ENCODE results near the gene THBS1. TPM values are rescaled to one million over a fixed set of nuclear protein-coding genes. Genes with fewer than 3 reads are reported as not detected.

THBS1 gene
- total RNA-seq, 1 experiment from 2014 or later: not detected

DNA sequence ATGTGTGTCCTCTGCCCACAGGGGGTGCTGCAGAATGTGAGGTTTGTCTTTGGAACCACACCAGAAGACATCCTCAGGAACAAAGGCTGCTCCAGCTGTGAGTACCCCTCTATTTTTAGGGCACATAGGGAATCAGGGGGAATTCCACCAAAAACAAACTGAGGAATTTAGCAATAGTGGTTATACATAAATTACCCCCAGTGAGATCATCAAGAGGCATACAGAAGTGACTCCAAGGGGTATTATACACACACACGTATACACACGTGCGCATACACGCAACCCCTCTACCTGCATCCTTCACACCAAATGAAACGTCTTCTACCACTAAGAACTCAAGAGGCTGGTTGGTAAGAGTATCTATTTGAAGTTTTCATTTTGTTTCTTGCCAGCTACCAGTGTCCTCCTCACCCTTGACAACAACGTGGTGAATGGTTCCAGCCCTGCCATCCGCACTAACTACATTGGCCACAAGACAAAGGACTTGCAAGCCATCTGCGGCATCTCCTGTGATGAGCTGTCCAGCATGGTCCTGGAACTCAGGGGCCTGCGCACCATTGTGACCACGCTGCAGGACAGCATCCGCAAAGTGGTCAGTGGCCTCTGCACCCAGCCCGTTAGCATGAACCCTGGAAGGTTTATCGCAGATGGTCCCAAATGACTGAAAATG lies 2.9 kb downstream of the THBS1 start:
- Histone ChIP-seq H3K4me1 (ENCODE audit: low read length) (no peaks in the 10 kb centered on the region), H3K9me2 (replicated peaks; ENCODE audit: insufficient read depth, low read length) (no peaks in the 10 kb centered on the region), H3K9me3 (ENCODE audit: low read length) (no peaks in the 10 kb centered on the region), H3K79me2 (ENCODE audit: low read length) (no peaks in the 10 kb centered on the region), H4K20me1 (ENCODE audit: insufficient read depth, low read depth, low read length) (no peaks in the 10 kb centered on the region), H2AFZ (ENCODE audit: low read length) (no peak overlapping the region), H3K27me3 (ENCODE audit: low read length) (0 out of 2 replicates have a peak, but pooled peaks cover 2% of the 10 kb centered on the region), H3K4me3 (ENCODE audit: low read length) (no peak overlapping the region), H3K27ac (ENCODE audit: low read length) (no peak overlapping the region), H3K4me2 (ENCODE audit: low read depth, low read length, poor library complexity, severe bottlenecking) (no peak overlapping the region), H3K9ac (ENCODE audit: low read length) (no peak overlapping the region), H3K36me3 (ENCODE audit: insufficient read depth, low read length) (no peaks in the 10 kb centered on the region)
- DNase-seq: peak; percentile 60

DNA sequence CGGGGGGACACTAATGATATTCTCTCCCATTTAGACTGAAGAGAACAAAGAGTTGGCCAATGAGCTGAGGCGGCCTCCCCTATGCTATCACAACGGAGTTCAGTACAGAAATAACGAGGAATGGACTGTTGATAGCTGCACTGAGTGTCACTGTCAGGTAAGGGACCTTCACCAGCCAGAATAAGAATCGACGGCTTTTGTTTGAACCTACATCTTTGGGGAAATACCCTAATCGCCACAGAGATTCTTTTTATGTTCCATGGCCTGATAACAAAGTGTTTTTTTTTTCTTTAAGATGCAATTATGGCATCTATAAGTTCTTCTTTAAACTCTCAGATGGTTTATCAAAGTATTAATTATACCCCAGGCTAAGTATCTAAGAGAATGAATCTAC lies 3.4 kb downstream of the THBS1 start:
- H3K4me2 ChIP-seq (ENCODE audit: low read depth, low read length, poor library complexity, severe bottlenecking): no peak overlapping the region
- H3K9me3 ChIP-seq (ENCODE audit: low read length): no peaks in the 10 kb centered on the region

DNA sequence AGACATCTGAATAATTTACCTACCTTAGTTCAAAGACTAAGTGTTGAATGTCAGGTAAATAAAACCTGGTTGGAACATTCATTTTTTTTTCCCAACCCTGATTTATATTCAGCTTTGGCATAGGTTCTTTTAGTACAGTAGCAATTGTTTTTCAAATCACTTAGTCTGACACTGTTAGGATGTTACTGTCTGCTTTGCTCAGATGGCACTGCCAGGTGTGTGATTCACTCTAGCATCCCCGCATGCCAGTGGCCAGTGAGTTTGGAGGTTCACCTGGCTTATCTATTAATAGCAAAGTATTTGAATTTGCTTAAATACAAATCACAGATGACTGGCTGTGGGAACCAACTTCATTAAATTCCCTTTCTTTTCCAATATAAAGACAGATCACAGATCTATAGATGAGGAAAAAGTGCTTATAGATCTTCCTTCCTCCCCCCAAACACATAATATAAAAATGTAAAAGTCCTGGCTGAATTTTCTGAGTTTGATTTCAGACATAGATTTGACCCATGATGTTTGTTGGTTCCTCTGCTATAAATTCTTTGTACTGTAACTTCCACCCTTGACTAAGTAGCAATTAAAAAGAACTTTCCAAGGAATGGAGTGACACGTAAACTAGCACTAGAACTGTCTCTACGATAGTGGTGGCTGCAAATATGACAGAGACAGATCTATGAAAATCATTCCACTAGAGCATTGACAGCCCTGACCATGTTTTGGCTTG lies 3.9 kb downstream of the THBS1 start:
- H3K9ac ChIP-seq (ENCODE audit: low read length): no peak overlapping the region
- no peak overlapping the region for H3K27ac ChIP-seq (ENCODE audit: low read length)
- no peaks in the 10 kb centered on the region for H3K9me2 ChIP-seq (replicated peaks; ENCODE audit: insufficient read depth, low read length)
- H3K36me3 ChIP-seq (ENCODE audit: insufficient read depth, low read length): no peaks in the 10 kb centered on the region
- H4K20me1 ChIP-seq (ENCODE audit: insufficient read depth, low read depth, low read length): no peaks in the 10 kb centered on the region
- no peaks in the 10 kb centered on the region for H3K79me2 ChIP-seq (ENCODE audit: low read length)
- no peak overlapping the region for H3K4me3 ChIP-seq (ENCODE audit: low read length)
- no peak overlapping the region for H2AFZ ChIP-seq (ENCODE audit: low read length)
- 0 out of 2 replicates have a peak, but pooled peaks cover 2% of the 10 kb centered on the region for H3K27me3 ChIP-seq (ENCODE audit: low read length)
- no peak overlapping the region for H3K4me2 ChIP-seq (ENCODE audit: low read depth, low read length, poor library complexity, severe bottlenecking)
- H3K9me3 ChIP-seq (ENCODE audit: low read length): no peaks in the 10 kb centered on the region
- H3K4me1 ChIP-seq (ENCODE audit: low read length): no peaks in the 10 kb centered on the region
- DNase-seq: no peak

More for the DNA sequence above, 3.4 kb downstream of the THBS1 start:
- no peak overlapping the region for H3K4me3 ChIP-seq (ENCODE audit: low read length)
- no peak for DNase-seq
- no peak overlapping the region for H3K27ac ChIP-seq (ENCODE audit: low read length)
- no peak overlapping the region for H2AFZ ChIP-seq (ENCODE audit: low read length)
- H3K27me3 ChIP-seq (ENCODE audit: low read length): 0 out of 2 replicates have a peak, but pooled peaks cover 2% of the 10 kb centered on the region
- no peaks in the 10 kb centered on the region for H3K9me2 ChIP-seq (replicated peaks; ENCODE audit: insufficient read depth, low read length)
- H3K79me2 ChIP-seq (ENCODE audit: low read length): no peaks in the 10 kb centered on the region
- H4K20me1 ChIP-seq (ENCODE audit: insufficient read depth, low read depth, low read length): no peaks in the 10 kb centered on the region
- H3K36me3 ChIP-seq (ENCODE audit: insufficient read depth, low read length): no peaks in the 10 kb centered on the region
- no peaks in the 10 kb centered on the region for H3K4me1 ChIP-seq (ENCODE audit: low read length)
- H3K9ac ChIP-seq (ENCODE audit: low read length): no peak overlapping the region

DNA sequence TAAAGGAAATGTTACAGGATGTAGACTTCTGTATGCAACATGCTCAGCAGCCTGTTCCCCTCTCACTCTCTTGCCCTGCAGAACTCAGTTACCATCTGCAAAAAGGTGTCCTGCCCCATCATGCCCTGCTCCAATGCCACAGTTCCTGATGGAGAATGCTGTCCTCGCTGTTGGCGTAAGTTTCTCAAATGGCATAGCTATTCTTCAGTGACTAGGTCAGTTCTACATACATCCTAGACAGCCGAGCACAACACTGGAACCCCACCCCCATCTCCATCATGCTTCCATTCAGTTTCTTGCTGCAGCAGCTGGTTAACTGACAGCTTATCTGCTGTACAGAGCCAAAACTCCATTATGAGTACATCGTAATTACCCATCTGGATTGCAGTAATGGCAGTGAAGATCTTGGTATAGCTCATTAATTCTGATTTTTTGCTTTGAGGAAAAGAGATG lies 4.5 kb downstream of the THBS1 start:
- no peaks in the 10 kb centered on the region for H4K20me1 ChIP-seq (ENCODE audit: insufficient read depth, low read depth, low read length)
- no peak overlapping the region for H2AFZ ChIP-seq (ENCODE audit: low read length)
- no peak overlapping the region for H3K4me2 ChIP-seq (ENCODE audit: low read depth, low read length, poor library complexity, severe bottlenecking)
- H3K4me1 ChIP-seq (ENCODE audit: low read length): no peaks in the 10 kb centered on the region
- no peak overlapping the region for H3K9ac ChIP-seq (ENCODE audit: low read length)
- no peaks in the 10 kb centered on the region for H3K9me3 ChIP-seq (ENCODE audit: low read length)
- H3K79me2 ChIP-seq (ENCODE audit: low read length): no peaks in the 10 kb centered on the region
- 0 out of 2 replicates have a peak, but pooled peaks cover 2% of the 10 kb centered on the region for H3K27me3 ChIP-seq (ENCODE audit: low read length)
- H3K36me3 ChIP-seq (ENCODE audit: insufficient read depth, low read length): no peaks in the 10 kb centered on the region
- no peak overlapping the region for H3K4me3 ChIP-seq (ENCODE audit: low read length)
- H3K27ac ChIP-seq (ENCODE audit: low read length): no peak overlapping the region
- DNase-seq: no peak
- H3K9me2 ChIP-seq (replicated peaks; ENCODE audit: insufficient read depth, low read length): no peaks in the 10 kb centered on the region

DNA sequence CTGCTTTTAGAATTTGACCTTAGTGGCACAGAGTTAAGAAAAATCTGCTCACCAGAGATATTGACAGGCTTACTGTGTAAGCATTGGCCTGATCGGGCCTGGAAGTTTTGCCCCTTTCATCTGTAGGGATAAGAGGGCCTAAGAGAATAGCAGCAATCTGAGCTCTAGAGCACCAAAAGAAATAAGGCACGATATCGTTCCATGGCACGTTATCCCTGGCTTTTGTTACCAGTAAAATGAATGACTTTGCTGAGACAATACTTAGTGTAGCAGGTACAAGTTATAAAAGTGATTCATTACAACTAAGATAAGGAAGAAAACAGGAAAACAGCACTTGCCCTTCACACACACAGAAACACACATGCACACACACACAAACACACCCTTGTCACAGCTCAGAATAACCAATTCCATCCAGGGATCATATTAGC lies 5.0 kb downstream of the THBS1 start:
- Histone ChIP-seq H3K9ac (ENCODE audit: low read length) (no peak overlapping the region), H3K4me3 (ENCODE audit: low read length) (no peak overlapping the region), H3K4me1 (ENCODE audit: low read length) (no peaks in the 10 kb centered on the region), H4K20me1 (ENCODE audit: insufficient read depth, low read depth, low read length) (no peaks in the 10 kb centered on the region), H3K27ac (ENCODE audit: low read length) (no peak overlapping the region), H3K9me2 (replicated peaks; ENCODE audit: insufficient read depth, low read length) (no peaks in the 10 kb centered on the region), H3K79me2 (ENCODE audit: low read length) (no peaks in the 10 kb centered on the region), H3K4me2 (ENCODE audit: low read depth, low read length, poor library complexity, severe bottlenecking) (no peak overlapping the region), H3K36me3 (ENCODE audit: insufficient read depth, low read length) (no peaks in the 10 kb centered on the region), H3K27me3 (ENCODE audit: low read length) (0 out of 2 replicates have a peak, but pooled peaks cover 2% of the 10 kb centered on the region), H2AFZ (ENCODE audit: low read length) (no peak overlapping the region), H3K9me3 (ENCODE audit: low read length) (no peaks in the 10 kb centered on the region)
- no peak for DNase-seq

DNA sequence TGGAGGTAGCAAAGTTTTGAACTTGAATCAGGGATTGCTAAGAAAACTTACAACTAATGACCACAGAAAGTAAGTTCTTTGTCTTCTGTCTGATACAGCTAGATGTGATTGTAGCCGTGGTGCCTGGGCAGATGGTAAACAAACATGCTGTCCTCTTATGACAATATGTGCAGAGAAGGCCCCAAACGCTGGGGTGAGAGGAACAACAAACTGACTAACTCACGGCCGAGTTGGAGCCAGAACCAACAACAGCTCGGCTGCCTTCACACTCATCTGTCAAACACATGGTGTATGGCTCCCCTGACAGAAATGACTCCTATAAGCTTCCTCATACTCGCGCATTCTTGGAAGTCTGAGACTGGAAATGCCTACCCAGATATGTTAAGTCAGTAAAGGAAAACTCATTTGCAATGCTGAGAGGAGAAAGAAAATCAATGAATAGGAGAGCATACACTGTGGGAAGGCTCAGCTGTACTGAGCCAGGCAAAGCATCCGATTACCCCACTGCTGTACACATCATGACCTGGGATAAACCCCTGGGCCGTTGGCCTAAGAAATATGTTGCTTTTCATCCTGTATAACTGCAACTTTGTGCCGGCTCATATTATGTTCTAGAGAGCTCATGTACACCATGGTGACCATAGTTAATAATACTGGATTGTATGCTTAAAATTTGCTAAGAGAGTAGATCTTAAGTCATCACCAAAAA lies 5.7 kb downstream of the THBS1 start:
- Histone ChIP-seq H3K9ac (ENCODE audit: low read length) (no peak overlapping the region), H3K27ac (ENCODE audit: low read length) (no peak overlapping the region), H3K9me2 (replicated peaks; ENCODE audit: insufficient read depth, low read length) (no peaks in the 10 kb centered on the region), H3K4me1 (ENCODE audit: low read length) (no peaks in the 10 kb centered on the region), H4K20me1 (ENCODE audit: insufficient read depth, low read depth, low read length) (no peaks in the 10 kb centered on the region), H3K4me2 (ENCODE audit: low read depth, low read length, poor library complexity, severe bottlenecking) (no peak overlapping the region), H2AFZ (ENCODE audit: low read length) (no peak overlapping the region), H3K36me3 (ENCODE audit: insufficient read depth, low read length) (no peaks in the 10 kb centered on the region), H3K27me3 (ENCODE audit: low read length) (0 out of 2 replicates have a peak, but pooled peaks cover 2% of the 10 kb centered on the region), H3K4me3 (ENCODE audit: low read length) (no peak overlapping the region), H3K9me3 (ENCODE audit: low read length) (no peaks in the 10 kb centered on the region), H3K79me2 (ENCODE audit: low read length) (no peaks in the 10 kb centered on the region)
- DNase-seq: no peak

DNA sequence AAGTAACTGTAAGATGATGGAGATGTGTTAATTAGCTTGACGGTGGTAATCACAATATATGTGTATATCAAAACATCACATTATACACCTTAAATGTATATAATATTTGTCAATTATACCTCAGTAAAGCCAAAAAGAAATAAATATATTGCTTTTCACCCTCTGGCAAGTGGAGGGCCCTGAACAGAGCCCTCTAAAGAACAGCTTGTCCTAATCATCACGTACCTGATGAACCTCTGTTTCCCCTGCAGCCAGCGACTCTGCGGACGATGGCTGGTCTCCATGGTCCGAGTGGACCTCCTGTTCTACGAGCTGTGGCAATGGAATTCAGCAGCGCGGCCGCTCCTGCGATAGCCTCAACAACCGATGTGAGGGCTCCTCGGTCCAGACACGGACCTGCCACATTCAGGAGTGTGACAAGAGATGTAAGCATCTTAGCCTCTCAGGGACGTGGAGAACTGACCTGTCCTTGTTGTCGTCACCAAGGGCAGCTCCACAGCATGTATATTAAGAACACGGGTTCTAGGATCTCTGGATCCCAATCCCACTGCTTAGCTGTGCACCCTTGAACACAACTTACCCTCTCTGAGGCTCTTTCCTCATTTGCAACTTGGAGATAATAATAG lies 6.3 kb downstream of the THBS1 start:
- Histone ChIP-seq H3K9me2 (replicated peaks; ENCODE audit: insufficient read depth, low read length) (no peaks in the 10 kb centered on the region), H2AFZ (ENCODE audit: low read length) (no peak overlapping the region), H3K36me3 (ENCODE audit: insufficient read depth, low read length) (no peaks in the 10 kb centered on the region), H3K4me2 (ENCODE audit: low read depth, low read length, poor library complexity, severe bottlenecking) (no peak overlapping the region), H3K4me1 (ENCODE audit: low read length) (no peaks in the 10 kb centered on the region), H3K4me3 (ENCODE audit: low read length) (no peak overlapping the region), H3K27me3 (ENCODE audit: low read length) (0 out of 2 replicates have a peak, but pooled peaks cover 2% of the 10 kb centered on the region), H4K20me1 (ENCODE audit: insufficient read depth, low read depth, low read length) (no peaks in the 10 kb centered on the region), H3K9ac (ENCODE audit: low read length) (no peak overlapping the region), H3K27ac (ENCODE audit: low read length) (no peak overlapping the region), H3K9me3 (ENCODE audit: low read length) (no peaks in the 10 kb centered on the region), H3K79me2 (ENCODE audit: low read length) (no peaks in the 10 kb centered on the region)
- no peak for DNase-seq

All from Karpas-422 (cell line).